Stimulated activated CD8-positive, alpha-beta memory T cell treated with anti-CD3 and anti-CD28 coated beads, Interleukin-7, amount 100 ng/mL, for 24 hours (primary cell): ENCODE results near the gene ZBP1.

Experiments used
- DNase-seq: peaks from one replicate; pipeline ENCODE4 v3.0.0-alpha.2; 2020; ENCODE audit warnings: low read depth

The ZBP1 gene

DNA sequence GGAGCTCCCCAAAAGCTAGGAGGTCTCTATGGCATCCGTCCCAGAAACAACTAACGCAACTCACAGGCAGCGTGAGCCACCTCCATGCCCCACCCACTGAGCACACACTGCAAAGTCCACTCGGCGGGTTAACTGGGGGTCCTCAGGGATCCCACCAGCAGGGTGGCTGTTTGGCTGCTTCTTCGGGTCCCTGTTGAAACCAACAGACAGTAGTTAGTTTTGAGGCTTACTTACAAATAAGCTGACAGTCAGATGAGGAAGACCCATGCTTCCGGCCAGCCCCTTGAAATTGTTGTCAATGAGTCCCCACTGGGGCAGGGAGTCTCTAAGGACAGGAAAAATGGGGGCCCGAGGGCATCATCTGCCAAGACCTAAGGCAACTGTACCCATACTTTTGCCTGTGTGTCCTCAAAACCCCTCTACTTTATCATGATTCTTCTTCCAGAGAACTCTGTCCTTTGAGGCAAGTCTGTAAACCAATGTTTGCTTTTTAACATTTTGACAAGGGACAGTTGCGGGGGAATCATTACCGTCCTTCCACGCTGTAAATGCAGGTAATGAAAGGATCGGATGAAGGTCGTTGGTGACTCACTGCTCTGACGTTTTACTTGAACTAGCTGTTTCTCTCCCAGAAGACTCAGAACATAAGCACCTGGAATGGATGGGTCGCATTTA, 61.5 kb downstream of the ZBP1 start:
- no peak for DNase-seq

DNA sequence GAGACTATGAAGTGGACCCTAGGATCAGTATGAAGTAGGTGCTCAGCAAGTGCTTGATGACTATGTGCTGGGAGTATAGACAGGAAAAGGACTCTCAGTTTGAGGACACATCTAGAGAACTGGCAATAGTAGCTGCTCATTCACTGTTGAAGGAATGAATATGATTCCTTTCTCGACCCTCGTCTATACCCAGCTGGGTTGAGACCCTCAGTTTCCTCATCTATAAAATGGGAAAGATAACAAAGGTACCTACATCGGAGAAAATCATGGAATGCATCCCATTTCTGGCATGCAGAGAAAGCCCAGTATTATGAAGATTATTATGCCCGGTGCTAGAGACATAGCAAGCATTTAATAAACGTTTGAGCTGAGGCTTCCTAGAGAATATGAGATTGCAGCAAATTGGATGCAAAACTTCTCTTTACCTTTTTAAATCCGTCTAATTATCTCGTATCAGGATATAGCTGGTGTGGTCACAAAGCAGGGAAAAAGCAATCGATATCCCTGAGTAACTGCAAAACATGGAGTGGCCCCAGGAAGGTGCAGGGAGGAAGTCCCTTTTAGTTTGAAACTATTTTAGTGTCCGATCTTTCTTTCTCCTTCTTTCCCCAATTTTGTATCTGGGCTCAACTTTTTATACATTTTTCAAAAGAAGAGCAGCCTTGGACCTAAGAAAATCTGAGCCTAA, 62.2 kb downstream of the ZBP1 start:
- no peak for DNase-seq

DNA sequence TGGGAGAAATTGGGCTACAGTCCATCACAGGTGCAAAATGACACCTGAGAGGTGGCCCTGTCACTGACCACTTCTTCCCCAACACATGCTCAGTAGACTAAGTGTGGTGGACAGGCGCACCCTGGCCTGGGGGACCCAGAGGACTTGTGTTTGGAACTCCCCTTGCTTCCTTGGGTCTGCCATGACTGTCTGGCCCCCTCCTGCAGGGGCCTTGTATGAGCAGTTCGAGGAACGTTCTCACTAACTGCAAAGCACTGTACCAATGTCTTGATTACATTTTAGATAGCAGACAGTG, 63.3 kb downstream of the ZBP1 start:
- DNase-seq = no peak

DNA sequence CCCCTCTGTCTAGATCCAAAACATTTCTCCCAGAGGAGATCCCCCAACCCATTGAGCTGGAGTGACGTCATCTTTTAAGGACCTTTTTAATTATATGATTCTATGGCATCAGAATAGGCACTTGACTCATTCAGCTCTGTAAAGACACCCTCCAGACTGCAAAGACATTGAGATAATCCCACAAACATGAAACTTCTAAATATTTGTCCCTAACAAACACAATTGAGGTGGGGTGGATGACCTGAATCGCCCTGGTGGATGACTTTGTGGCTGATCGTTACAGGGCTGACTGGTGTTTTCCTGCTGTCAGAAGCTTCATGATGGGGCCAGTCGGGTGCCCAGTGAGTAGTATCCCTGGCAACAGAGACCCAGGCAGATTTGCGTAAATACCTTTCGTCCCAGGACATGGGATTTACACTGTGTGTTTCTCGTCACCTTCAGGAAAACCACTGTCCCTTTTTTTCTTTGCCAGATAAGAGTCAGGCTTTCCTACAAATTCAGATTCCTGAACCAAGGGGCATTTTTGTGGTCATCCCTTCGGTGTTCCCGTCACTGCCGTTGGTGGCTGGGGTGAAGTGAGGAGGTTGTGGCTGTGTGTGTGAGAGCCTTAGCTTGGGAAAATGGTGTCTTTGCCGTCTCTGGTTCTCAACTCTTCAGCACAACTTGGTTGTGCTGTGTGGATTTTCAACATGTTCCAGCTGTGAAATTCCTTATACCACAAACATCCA, 64.6 kb downstream of the ZBP1 start:
- DNase-seq = no peak
